ENCODE measurements around the gene KRTAP4-5.
"Not testable (repeated sequence)": the region's sequence is repeated elsewhere in the genome, so short reads cannot be mapped to it uniquely, and the experiment has no call there.

The KRTAP4-5 gene

DNA sequence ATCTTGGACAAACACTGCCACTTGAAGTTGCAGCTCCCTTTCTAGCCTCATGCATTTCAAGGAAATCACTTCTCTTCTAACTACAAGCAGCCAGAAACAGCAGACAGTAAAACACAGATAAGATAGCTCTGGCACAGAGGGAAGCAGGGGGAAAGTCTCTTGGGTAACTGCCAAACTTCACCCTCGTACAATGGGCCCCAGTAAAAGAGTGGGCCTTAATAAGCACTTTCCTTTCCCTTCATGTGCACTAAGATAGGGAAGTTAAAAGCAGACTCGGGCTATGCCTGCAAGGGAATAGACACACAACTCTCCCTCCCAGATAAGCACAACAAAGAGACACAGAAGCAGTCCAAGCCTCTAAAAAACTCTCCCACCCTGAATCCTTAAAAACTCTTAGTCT lies 4.2 kb upstream of the KRTAP4-5 start:
- no peak for TF ChIP-seq CTCF (IDR thresholded peaks at IDR 0.05; ENCODE audit: unreplicated experiment in 3 of 3)
- Mint-ChIP-seq H3K4me3 (no peak overlapping the region), H3K4me1 (no peaks in the 10 kb centered on the region), H3K36me3 (ENCODE audit: low read depth) (no peaks in the 10 kb centered on the region), H3K27ac (peak overlapping the region in 1 of 3 experiments; percentile 72), H3K27me3 (ENCODE audit: low read depth) (peaks cover 13% of the 10 kb centered on the region), H3K9me3 (peaks cover 3% of the 10 kb centered on the region)

DNA sequence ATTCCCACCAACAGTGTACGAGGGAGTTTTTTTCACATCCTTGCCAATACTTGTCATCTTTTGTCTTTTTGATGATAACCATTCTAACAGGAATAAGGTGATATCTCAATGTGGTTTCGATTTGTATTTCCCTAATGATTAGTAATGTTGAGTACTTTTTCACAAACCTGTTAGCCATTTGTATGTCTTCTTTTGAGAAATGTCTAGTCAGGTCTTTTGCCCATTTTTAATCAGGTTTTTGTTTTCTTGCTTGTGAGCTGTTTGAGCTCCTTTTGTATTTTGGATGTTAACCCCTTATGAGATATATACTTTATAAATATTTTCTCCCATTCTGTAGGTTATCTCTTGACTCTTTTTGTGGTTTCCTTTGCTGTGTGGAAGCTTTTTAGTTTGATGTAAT lies 1.9 kb upstream of the KRTAP4-5 start:
- H3K27ac Mint-ChIP-seq, result no peak overlapping the region
- no peak overlapping the region for H3K4me3 Mint-ChIP-seq

DNA sequence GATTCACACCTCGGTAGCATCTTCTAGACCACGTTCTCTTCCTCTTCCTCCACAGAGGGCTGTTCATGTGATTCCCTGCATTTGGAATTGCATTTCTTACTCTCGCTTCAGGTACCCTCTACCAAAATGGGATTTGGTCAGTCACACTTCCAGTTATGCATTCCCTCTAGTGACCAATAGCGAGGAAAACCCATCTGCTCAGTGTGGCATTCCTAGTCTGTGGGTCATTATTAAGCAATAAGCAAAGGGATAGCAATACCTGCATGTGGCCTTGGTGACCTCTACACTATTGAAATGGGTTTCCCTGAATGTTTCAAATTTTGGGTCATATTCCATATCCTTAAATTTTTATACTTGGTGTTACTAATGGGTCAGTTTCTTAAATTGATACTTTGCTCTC lies 401 bp upstream of the KRTAP4-5 start:
- no peaks in the 10 kb centered on the region for H3K36me3 Mint-ChIP-seq (ENCODE audit: low read depth)
- TF ChIP-seq CTCF (IDR thresholded peaks at IDR 0.05; ENCODE audit: unreplicated experiment in 3 of 3), result no peak
- H3K27me3 Mint-ChIP-seq (ENCODE audit: low read depth), result peaks cover 16% of the 10 kb centered on the region
- no peaks in the 10 kb centered on the region for H3K4me1 Mint-ChIP-seq
- no peak overlapping the region for H3K27ac Mint-ChIP-seq
- H3K9me3 Mint-ChIP-seq, result peaks cover 5% of the 10 kb centered on the region
- no peak overlapping the region for H3K4me3 Mint-ChIP-seq

More for the DNA sequence above, 1.9 kb upstream of the KRTAP4-5 start:
- peaks cover 3% of the 10 kb centered on the region for H3K9me3 Mint-ChIP-seq
- no peaks in the 10 kb centered on the region for H3K4me1 Mint-ChIP-seq
- no peak for TF ChIP-seq CTCF (IDR thresholded peaks at IDR 0.05; ENCODE audit: unreplicated experiment in 3 of 3)
- H3K36me3 Mint-ChIP-seq (ENCODE audit: low read depth), result no peaks in the 10 kb centered on the region
- peaks cover 16% of the 10 kb centered on the region for H3K27me3 Mint-ChIP-seq (ENCODE audit: low read depth)

DNA sequence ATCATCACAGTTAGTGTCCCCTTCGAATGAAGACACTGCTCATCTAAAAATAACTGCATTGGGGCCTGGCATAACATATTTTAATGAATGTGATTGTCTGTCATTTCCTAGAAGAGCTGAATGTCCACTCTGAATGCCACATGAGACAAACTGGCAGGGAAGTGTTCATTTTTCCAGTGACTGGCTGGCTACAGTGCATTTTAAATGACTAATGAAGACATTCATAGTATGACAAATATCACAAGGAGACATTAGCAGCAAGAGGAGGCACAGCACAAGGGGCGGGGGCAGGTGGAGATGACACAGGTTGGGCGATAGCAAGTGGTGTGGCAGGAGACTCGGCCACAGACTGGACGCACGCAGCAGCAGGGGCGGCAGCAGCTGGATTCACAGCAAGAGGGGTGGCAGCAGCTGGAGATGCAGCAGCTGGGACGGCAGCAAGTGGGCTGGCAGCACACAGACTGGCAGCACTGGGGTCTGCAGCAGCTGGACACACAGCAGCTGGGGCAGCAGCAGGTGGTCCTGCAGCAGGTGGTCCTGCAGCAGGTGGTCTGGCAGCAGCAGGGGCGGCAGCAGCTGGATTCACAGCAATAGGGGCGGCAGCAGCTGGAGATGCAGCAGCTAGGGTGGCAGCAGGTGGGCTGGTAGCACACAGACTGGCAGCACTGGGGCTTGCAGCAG lies 514 bp downstream of the KRTAP4-5 start:
- not testable (repeated sequence) for H3K9me3 Mint-ChIP-seq; H3K4me3 Mint-ChIP-seq; H3K27ac Mint-ChIP-seq; H3K4me1 Mint-ChIP-seq; H3K36me3 Mint-ChIP-seq (ENCODE audit: low read depth)
- H3K27me3 Mint-ChIP-seq (ENCODE audit: low read depth), result peaks cover 16% of the 10 kb centered on the region

GRCh38 chr17:41147531-41148204 lies 2.0 kb downstream of the KRTAP4-5 start:
- Mint-ChIP-seq H3K4me1 (no peaks in the 10 kb centered on the region), H3K27ac (no peak overlapping the region), H3K36me3 (ENCODE audit: low read depth) (no peaks in the 10 kb centered on the region), H3K9me3 (peaks cover 16% of the 10 kb centered on the region), H3K27me3 (ENCODE audit: low read depth) (peaks cover 16% of the 10 kb centered on the region), H3K4me3 (no peak overlapping the region)
- no peak for TF ChIP-seq CTCF (IDR thresholded peaks at IDR 0.05; ENCODE audit: unreplicated experiment in 3 of 3)

GRCh38 chr17:41145261-41145660 lies 4.4 kb downstream of the KRTAP4-5 start:
- H3K9me3 Mint-ChIP-seq, result peaks cover 32% of the 10 kb centered on the region
- H3K27ac Mint-ChIP-seq, result no peak overlapping the region
- peaks cover 17% of the 10 kb centered on the region for H3K27me3 Mint-ChIP-seq (ENCODE audit: low read depth)
- H3K36me3 Mint-ChIP-seq (ENCODE audit: low read depth), result no peaks in the 10 kb centered on the region
- H3K4me1 Mint-ChIP-seq, result no peaks in the 10 kb centered on the region
- TF ChIP-seq CTCF (IDR thresholded peaks at IDR 0.05; ENCODE audit: unreplicated experiment in 3 of 3), result no peak
- no peak overlapping the region for H3K4me3 Mint-ChIP-seq

All from nephron (organoid).